ENCODE data around the gene PLXDC2. TPM values are rescaled to one million over a fixed set of nuclear protein-coding genes. Genes with fewer than 3 reads are reported as not detected.

The PLXDC2 gene
- total and polyA plus RNA-seq, 11 donors: 3.4 to 36.4 (median 17.1) TPM

- no peak for DNase-seq
- TF ChIP-seq CTCF (IDR thresholded peaks at IDR 0.05) (no peak), POLR2A (IDR thresholded peaks at IDR 0.05) (no peak)
- Histone ChIP-seq H3K9me3 (peaks cover 0 to 6% (median 0%) of the 10 kb centered on the region in 12 donors), H3K4me1 (peaks cover 0 to 24% (median 5%) of the 10 kb centered on the region in 12 donors), H3K27ac (no peak overlapping the region), H3K27me3 (no peaks in the 10 kb centered on the region), H3K4me3 (no peak overlapping the region), H3K36me3 (no peaks in the 10 kb centered on the region)
- intact Hi-C loops (cut with DNase I): no loop called here
- ATAC-seq: peak in 1 of 4 donors; percentile 64
- 90 to 94% (median 93%) methylated on average over 5 of the region's 5 CpGs for WGBS, 4 donors
Measured at GRCh38 chr10:19906108-19906791, 90.0 kb downstream of the PLXDC2 start.

GRCh38 chr10:19908991-19909696 lies 92.9 kb downstream of the PLXDC2 start:
- no peaks in the 10 kb centered on the region for H3K36me3 ChIP-seq
- no peaks in the 10 kb centered on the region for H3K27me3 ChIP-seq
- H3K27ac ChIP-seq: no peak overlapping the region
- intact Hi-C loops (cut with DNase I): no loop called here
- H3K4me3 ChIP-seq: no peak overlapping the region
- TF ChIP-seq POLR2A (IDR thresholded peaks at IDR 0.05): no peak
- no peak for TF ChIP-seq CTCF (IDR thresholded peaks at IDR 0.05)
- no peak for ATAC-seq
- DNase-seq: no peak
- 53 to 87% (median 79%) methylated on average over 3 of the region's 3 CpGs for WGBS, 4 donors
- H3K4me1 ChIP-seq: peaks cover 0 to 28% (median 5%) of the 10 kb centered on the region in 12 donors
- H3K9me3 ChIP-seq: peaks cover 0 to 7% (median 0%) of the 10 kb centered on the region in 12 donors

- peaks cover 0 to 17% (median 0%) of the 10 kb centered on the region in 12 donors for H3K9me3 ChIP-seq
- no peaks in the 10 kb centered on the region for H3K36me3 ChIP-seq
- DNase-seq (no peak), ATAC-seq (no peak)
- no peak overlapping the region for H3K4me3 ChIP-seq
- no peaks in the 10 kb centered on the region for H3K27me3 ChIP-seq
- TF ChIP-seq CTCF (IDR thresholded peaks at IDR 0.05) (no peak), POLR2A (IDR thresholded peaks at IDR 0.05) (no peak)
- 59 to 80% (median 66%) methylated on average over 2 of the region's 2 CpGs for WGBS, 4 donors
- peaks cover 0 to 13% (median 1%) of the 10 kb centered on the region in 12 donors for H3K4me1 ChIP-seq
- no peak overlapping the region for H3K27ac ChIP-seq
- intact Hi-C loops (cut with DNase I): no loop called here
Measured at GRCh38 chr10:19911886-19912285, 95.7 kb downstream of the PLXDC2 start.

- ATAC-seq: no peak
- intact Hi-C loops (cut with DNase I): no loop called here
- Histone ChIP-seq H3K9me3 (peaks cover 0 to 17% (median 0%) of the 10 kb centered on the region in 12 donors), H3K27me3 (no peaks in the 10 kb centered on the region), H3K4me1 (peaks cover 0 to 23% (median 11%) of the 10 kb centered on the region in 12 donors), H3K27ac (no peak overlapping the region), H3K4me3 (no peak overlapping the region), H3K36me3 (no peaks in the 10 kb centered on the region)
- no peak for DNase-seq
- TF ChIP-seq POLR2A (IDR thresholded peaks at IDR 0.05) (no peak), CTCF (IDR thresholded peaks at IDR 0.05) (no peak)
Measured at GRCh38 chr10:19913987-19914386, 97.8 kb downstream of the PLXDC2 start.

Measured in heart left ventricle (tissue), 16 donors.